ENCODE data around the gene TNC.

TNC gene

DNA sequence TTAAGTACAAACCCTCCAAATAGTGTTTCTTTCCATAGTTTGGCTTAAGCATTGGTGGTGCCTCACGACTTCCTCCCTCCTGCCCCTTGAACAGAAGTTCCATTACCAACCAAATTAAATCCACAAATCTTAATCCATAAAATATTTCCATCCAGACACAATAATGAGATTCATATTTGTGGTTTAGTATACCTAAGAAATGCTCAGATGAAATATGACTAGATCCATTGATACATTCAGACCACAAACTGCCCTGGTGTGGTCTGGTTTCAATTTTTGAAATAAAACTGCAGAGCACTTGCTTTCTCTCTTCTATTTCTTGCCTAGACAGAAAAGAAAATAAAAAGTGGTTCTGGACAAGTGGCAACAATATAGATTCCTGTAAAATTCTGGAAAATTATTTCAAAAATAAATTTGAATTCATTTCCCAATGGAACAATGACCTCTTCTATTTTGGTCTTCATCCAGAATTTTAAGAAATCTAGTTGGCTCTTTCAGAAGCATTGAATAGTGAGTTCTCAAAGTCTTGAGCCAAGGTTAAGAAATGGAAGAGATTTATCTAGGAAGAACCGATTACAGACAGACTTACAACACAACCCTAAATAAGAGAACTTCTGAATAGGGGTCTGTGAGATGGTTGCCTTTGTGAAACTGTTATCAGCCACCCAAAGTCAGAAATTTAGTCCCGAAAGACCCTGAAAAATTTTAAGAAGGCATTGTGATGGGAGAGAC, 14.0 kb downstream of the TNC start:
- no peak for DNase-seq (ENCODE audit: low spot score)

DNA sequence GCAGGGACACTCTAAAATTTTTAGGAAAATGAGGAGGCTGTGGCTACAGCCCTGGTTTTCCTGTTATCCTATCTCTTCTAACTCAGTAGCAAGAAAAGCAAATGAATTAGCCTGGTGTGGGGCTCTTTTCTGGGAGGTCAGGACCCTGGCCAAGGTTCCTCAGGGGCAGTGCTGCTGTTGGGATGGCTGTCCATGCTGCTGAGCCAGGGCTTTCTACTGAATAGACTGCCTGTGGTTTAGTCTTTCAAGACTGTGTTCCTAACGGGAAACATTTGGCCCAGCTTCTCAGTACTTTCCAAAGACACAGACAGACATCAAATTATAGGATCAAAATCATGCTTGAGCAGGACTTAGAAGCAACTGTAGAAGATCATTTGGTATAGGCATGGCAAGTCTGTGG, 18.1 kb downstream of the TNC start:
- DNase-seq (ENCODE audit: low spot score): peak; percentile 9

DNA sequence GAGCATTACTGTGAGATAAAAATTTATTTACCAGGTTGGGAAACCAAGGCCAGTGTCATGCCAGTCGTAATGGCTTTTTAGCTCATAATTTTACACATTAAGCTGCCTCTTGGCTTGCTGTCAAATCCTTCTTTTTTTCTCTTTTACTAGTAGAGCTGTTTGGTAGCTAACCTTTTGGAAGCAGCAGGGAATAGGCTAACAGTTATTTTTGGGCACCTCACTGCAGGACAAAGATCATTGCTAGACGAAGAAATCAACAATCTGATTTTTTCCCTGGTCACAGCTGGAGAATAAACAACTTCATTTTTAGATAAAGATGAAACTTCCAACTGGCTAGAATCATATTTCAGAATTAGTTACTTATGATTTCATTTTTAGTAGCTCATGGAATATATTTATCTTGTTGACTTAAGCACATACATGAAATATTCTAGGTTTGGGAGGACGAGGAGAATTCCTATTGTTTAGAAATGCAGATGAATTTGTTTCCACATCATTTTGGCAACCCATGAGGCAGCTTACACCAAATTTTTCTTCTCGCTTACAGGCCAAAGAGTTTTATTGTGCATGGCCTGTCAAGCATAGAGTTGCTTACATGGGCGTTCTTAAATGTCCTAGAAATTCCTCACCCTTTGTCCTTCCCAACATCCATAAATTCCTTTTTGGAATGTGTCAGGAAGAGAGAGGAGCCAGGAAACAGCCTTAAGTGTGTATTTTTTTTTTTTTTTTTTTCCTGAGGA, 19.6 kb downstream of the TNC start:
- DNase-seq (ENCODE audit: low spot score): no peak

GRCh38 chr9:115093520-115093919, 24.4 kb downstream of the TNC start:
- DNase-seq (ENCODE audit: low spot score): no peak

GRCh38 chr9:115090486-115090885, 27.5 kb downstream of the TNC start:
- no peak for DNase-seq (ENCODE audit: low spot score)

DNA sequence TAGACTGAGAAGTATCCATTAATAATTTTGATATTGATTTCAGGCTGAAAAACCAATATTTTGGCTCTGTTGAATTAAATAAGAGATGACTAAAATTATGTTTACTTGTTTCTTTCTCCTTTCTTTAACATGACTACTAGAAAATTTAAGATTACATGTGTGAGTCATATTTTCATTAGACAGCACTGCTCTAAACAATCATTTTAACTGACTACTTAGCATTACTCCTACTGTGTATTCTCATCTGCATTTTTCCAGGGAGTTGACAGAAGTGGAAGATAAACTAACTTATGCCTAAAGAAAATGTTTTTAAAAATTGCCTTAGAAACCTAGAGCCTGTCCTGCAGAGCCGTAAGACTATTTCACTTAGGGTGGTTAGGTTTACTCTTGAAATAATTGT, 29.1 kb downstream of the TNC start:
- no peak for DNase-seq (ENCODE audit: low spot score)

- no peak for DNase-seq (ENCODE audit: low spot score)
Measured at GRCh38 chr9:115086886-115087285, 31.1 kb downstream of the TNC start.

GRCh38 chr9:115086461-115086860, 31.5 kb downstream of the TNC start:
- DNase-seq (ENCODE audit: low spot score): no peak

- DNase-seq (ENCODE audit: low spot score): no peak
Measured at GRCh38 chr9:115085773-115086377, 32.1 kb downstream of the TNC start.

- no peak for DNase-seq (ENCODE audit: low spot score)
Measured at GRCh38 chr9:115084709-115085108, 33.2 kb downstream of the TNC start.

DNA sequence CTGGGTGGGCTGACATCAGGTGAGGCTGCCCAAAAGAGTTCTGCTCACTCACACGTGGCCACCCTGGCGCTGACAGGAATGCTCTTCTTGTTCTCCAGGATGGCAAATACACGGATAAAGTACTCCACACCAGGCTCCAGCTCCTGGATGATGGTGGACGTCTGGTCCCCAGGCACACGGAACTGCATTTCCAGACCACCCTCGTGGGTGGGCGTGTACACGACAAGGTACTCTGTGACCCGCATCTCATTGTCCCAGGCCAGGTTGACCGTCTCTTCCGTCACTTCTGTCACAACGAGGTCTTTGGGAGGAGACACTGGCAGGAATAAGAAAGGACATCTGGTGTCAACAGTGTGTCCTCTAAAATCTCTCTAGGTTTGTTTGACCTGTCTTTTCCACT, 33.8 kb downstream of the TNC start:
- no peak for DNase-seq (ENCODE audit: low spot score)

DNA sequence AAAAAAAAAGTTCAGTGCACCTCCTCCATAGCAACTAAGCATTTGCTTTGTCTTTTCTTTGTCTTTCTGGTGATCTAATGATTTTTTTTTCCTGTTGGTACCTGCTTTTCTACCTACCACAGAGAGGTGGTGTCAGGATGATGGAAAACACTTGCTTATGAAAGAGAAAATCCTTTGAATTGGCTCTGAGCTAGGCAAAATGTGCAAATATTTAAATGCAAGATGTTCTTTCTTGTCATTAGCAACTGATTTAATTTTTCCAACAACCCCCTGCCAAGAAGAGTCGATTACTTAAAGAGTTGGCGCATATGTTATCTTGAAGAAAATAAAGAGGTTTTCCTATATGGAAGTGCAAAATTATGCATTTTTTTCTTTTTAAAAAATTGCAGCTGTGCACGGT, 37.7 kb downstream of the TNC start:
- DNase-seq (ENCODE audit: low spot score): no peak

GRCh38 chr9:115079156-115079555, 38.8 kb downstream of the TNC start:
- DNase-seq (ENCODE audit: low spot score): no peak

- DNase-seq (ENCODE audit: low spot score): no peak
Measured at GRCh38 chr9:115073456-115073855, 44.5 kb downstream of the TNC start.

- DNase-seq (ENCODE audit: low spot score): no peak
Measured at GRCh38 chr9:115071176-115071575, 46.8 kb downstream of the TNC start.

- DNase-seq (ENCODE audit: low spot score): no peak
Measured at GRCh38 chr9:115069771-115070170, 48.2 kb downstream of the TNC start.

DNA sequence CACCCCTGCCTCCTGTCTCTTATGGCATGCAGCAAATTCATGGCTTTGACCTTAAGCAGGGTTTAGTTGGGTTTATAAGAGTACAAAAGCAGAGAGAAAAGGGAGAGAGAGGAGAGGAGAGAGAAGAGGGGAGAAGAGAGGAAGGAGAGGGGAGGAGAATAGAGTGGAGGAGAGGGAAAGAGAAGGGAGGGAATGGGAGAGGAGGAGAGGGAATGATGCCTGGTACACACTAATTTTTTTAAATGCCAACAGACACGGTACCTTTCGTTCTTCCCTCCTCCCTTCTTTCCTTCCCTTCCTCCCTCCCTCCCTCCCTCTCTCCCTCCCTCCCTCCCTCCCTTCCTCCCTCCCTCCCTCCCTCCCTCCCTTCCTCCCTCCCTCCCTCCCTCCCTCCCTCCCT, 48.7 kb downstream of the TNC start:
- DNase-seq (ENCODE audit: low spot score): no peak

DNA sequence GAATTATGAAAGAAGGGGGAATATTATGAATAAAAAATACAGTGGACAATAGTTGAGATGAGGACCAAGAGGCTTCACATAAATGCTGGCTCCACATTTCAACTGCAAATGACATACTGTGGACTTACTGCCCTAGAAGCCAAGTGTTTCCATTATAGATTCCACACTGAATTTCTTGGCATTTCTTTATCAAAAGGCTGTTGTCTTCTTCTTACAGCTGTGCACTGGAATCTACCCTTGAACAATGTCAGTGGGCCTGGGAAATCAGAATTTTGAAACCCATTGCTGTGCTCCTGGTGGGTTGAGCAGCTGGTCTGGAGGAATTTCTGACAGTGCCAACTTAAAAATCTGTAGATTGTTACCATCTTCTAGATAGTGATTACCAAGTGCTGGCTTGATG, 49.9 kb downstream of the TNC start:
- DNase-seq (ENCODE audit: low spot score): no peak

DNA sequence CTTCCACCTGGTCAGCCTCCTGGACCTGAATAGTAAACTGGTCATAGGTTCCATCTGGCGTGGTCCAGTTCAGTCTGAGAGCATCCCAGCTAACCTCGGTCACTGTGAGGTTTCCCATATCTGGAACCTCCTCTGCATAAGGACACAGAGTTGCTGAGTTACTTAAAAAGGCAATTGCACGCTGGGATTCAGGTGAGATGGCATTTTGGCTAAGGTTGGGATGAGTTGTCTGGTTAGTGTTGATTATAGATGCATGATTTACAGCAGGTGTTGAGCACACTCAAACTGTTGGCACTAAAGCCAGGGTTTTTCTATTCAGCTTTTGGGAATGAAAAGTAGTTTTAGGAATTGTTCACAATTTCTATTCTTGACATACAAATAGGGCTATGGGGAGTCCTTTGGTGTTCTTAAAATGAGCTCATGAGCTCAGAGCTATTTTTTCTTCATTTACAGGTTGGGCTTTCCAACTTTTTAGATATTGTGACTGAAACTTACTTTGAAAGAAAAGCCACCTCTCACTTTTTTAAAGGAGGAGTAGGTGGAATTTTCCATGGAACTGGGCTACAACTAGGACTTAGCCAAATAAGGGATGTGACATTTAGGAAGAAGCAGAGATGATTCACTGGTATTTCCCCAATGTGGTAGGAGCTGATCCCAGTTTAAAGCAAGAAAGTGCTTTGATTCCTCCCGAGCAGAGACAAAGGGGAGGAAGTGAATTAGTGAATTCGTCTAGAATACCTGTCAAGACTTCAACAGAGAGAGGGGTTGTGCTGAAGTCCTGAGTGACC, 54.7 kb downstream of the TNC start:
- peak; percentile 49 for DNase-seq (ENCODE audit: low spot score)

GRCh38 chr9:115058684-115059315, 59.2 kb downstream of the TNC start:
- no peak for DNase-seq (ENCODE audit: low spot score)

DNA sequence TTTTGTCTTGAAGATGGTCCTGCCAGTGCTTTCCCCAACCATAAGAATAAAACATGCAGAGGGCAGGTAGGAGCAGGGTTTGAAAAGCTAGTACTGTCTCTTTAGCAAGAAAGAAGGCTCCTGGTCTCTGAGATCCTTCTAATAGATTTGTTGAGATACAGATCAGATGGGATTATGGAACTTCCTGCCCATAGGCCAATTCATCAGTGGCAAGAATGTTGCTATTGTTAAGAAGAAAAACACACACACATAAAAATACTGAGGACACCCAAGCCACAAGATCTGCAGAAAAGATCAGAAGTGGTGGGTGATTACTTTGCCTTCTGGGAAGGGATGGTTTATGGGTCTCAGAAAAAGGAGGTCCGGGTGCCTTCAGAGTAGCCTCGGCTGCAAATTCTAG, 59.8 kb downstream of the TNC start:
- DNase-seq (ENCODE audit: low spot score): no peak

DNA sequence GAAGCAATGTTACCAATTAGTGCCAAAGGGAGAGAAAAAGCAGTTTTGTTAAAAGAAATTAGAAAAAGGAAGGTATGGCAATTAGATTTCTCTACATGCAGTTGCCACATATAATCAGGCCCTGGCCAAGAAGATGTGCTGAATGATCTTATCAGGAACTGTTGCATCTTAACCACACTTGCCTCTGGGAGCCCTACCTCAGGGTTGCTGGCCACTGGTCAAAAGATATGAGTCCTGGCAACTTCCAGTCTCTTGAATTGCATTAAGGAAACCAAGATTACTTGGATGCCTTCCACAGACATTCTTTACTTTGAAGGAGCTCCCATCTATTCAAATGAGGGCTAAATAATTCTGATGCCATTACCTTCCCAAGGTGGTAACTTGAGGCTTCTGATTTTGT, 60.4 kb downstream of the TNC start:
- no peak for DNase-seq (ENCODE audit: low spot score)
